Muscle layer of colon (tissue), 2 donors: Measurements from ENCODE around the gene MRPL1.

ENCODE experiments used
- H3K27ac ChIP-seq: one replicate; pipeline ENCODE4 v1.7.0; 2013; ENCODE audit warnings: low read depth, mild to moderate bottlenecking, low read length, moderate library complexity
- H3K27me3 ChIP-seq, 2 donors: one replicate each; pipeline ENCODE4 v1.7.0; 2013; ENCODE audit warnings: low read length in 2 of 2, mild to moderate bottlenecking in 2 of 2; ENCODE audit not compliant: insufficient read depth in 2 of 2, control insufficient read depth in 1 of 2
- H3K36me3 ChIP-seq: one replicate; pipeline ENCODE4 v1.7.0; 2013; ENCODE audit warnings: mild to moderate bottlenecking, low read length; ENCODE audit not compliant: insufficient read depth
- H3K4me1 ChIP-seq: one replicate; pipeline ENCODE4 v1.7.0; 2013; ENCODE audit warnings: mild to moderate bottlenecking, low read length; ENCODE audit not compliant: insufficient read depth
- H3K4me3 ChIP-seq, 2 donors: one replicate each; pipeline ENCODE4 v1.7.0; 2013; ENCODE audit warnings: low read length in 2 of 2, low read depth in 1 of 2, mild to moderate bottlenecking in 1 of 2, moderate library complexity in 1 of 2
- H3K9ac ChIP-seq: one replicate; pipeline ENCODE4 v1.7.0; 2013; ENCODE audit warnings: low read length
- H3K9me3 ChIP-seq: one replicate; pipeline ENCODE4 v1.7.0; 2013; ENCODE audit warnings: mild to moderate bottlenecking, low read length
- donor health status: abdominal sarcoma.
- donor health status: Adenocarcinoma of cecum.

Gene MRPL1

GRCh38 chr4:77862478-77863216 lies at the start of gene MRPL1:
MRPL1 (plus strand) TSS chr4:77862830; CDS start chr4:77862849, 19 bp downstream.
- Histone ChIP-seq H3K4me3 (peak within 1 kb of the TSS; percentile 83 to 86), H3K9me3 (no peaks in the 10 kb centered on the region), H3K36me3 (no peaks in the 10 kb centered on the region), H3K27me3 (no peaks in the 10 kb centered on the region), H3K27ac (peak within 1 kb of the TSS; percentile 93), H3K4me1 (peaks cover 8% of the 10 kb centered on the region), H3K9ac (peak within 1 kb of the TSS; percentile 93)

GRCh38 chr4:77815636-77816035 lies 47.0 kb upstream of the MRPL1 start:
- Histone ChIP-seq H3K9me3 (no peaks in the 10 kb centered on the region), H3K9ac (no peak overlapping the region), H3K36me3 (no peaks in the 10 kb centered on the region), H3K4me1 (peaks cover 15% of the 10 kb centered on the region), H3K27ac (no peak overlapping the region), H3K27me3 (no peaks in the 10 kb centered on the region), H3K4me3 (no peak overlapping the region)

GRCh38 chr4:77816546-77816945 lies 46.1 kb upstream of the MRPL1 start:
- Histone ChIP-seq H3K4me1 (peaks cover 23% of the 10 kb centered on the region), H3K27ac (no peak overlapping the region), H3K4me3 (no peak overlapping the region), H3K36me3 (no peaks in the 10 kb centered on the region), H3K27me3 (no peaks in the 10 kb centered on the region), H3K9ac (no peak overlapping the region), H3K9me3 (no peaks in the 10 kb centered on the region)

GRCh38 chr4:77817304-77818072 lies 45.1 kb upstream of the MRPL1 start:
- no peaks in the 10 kb centered on the region for H3K27me3 ChIP-seq
- no peaks in the 10 kb centered on the region for H3K9me3 ChIP-seq
- H3K9ac ChIP-seq = peak overlapping the region; percentile 64
- H3K36me3 ChIP-seq = no peaks in the 10 kb centered on the region
- H3K27ac ChIP-seq = peak overlapping the region; percentile 89
- H3K4me1 ChIP-seq = peaks cover 29% of the 10 kb centered on the region
- peak overlapping the region; percentile 16 to 91 for H3K4me3 ChIP-seq

GRCh38 chr4:77818073-77818601 lies 44.5 kb upstream of the MRPL1 start:
- no peaks in the 10 kb centered on the region for H3K9me3 ChIP-seq
- no peaks in the 10 kb centered on the region for H3K36me3 ChIP-seq
- H3K27ac ChIP-seq = peak overlapping the region; percentile 89
- H3K9ac ChIP-seq = peak overlapping the region; percentile 64
- peak overlapping the region; percentile 91 to 96 for H3K4me3 ChIP-seq
- no peaks in the 10 kb centered on the region for H3K27me3 ChIP-seq
- H3K4me1 ChIP-seq = peaks cover 29% of the 10 kb centered on the region

- H3K27me3 ChIP-seq = no peaks in the 10 kb centered on the region
- peaks cover 29% of the 10 kb centered on the region for H3K4me1 ChIP-seq
- peak within 1 kb of the TSS; percentile 91 to 99 for H3K4me3 ChIP-seq
- H3K36me3 ChIP-seq = no peaks in the 10 kb centered on the region
- H3K9ac ChIP-seq = peak within 1 kb of the TSS; percentile 92
- H3K27ac ChIP-seq = peak within 1 kb of the TSS; percentile 100
- H3K9me3 ChIP-seq = no peaks in the 10 kb centered on the region
These were observed 43.8 kb upstream of the MRPL1 start, which contains the start of gene CNOT6L for GRCh38 chr4:77818602-77819403. CNOT6L (minus strand) TSS chr4:77819368; CDS start chr4:77819308, 60 bp downstream.

- H3K4me3 ChIP-seq = peak overlapping the region; percentile 91 to 99
- peak overlapping the region; percentile 80 for H3K9ac ChIP-seq
- peaks cover 29% of the 10 kb centered on the region for H3K4me1 ChIP-seq
- H3K27me3 ChIP-seq = no peaks in the 10 kb centered on the region
- no peaks in the 10 kb centered on the region for H3K36me3 ChIP-seq
- H3K9me3 ChIP-seq = no peaks in the 10 kb centered on the region
- peak overlapping the region; percentile 100 for H3K27ac ChIP-seq
These were observed 43.2 kb upstream of the MRPL1 start for GRCh38 chr4:77819404-77819842.

GRCh38 chr4:77819843-77820648 lies 42.6 kb upstream of the MRPL1 start:
- Histone ChIP-seq H3K9ac (peak overlapping the region; percentile 92), H3K27ac (peak overlapping the region; percentile 100), H3K9me3 (no peaks in the 10 kb centered on the region), H3K4me1 (peaks cover 29% of the 10 kb centered on the region), H3K36me3 (no peaks in the 10 kb centered on the region), H3K4me3 (peak overlapping the region; percentile 88 to 99), H3K27me3 (no peaks in the 10 kb centered on the region)

- Histone ChIP-seq H3K9ac (peak overlapping the region; percentile 92), H3K27me3 (no peaks in the 10 kb centered on the region), H3K27ac (peak overlapping the region; percentile 100), H3K4me1 (peaks cover 20% of the 10 kb centered on the region), H3K9me3 (no peaks in the 10 kb centered on the region), H3K36me3 (no peaks in the 10 kb centered on the region), H3K4me3 (peak overlapping the region; percentile 88 to 99)
These were observed 41.7 kb upstream of the MRPL1 start for GRCh38 chr4:77820649-77821561.

- no peaks in the 10 kb centered on the region for H3K27me3 ChIP-seq
- H3K4me1 ChIP-seq = peaks cover 20% of the 10 kb centered on the region
- H3K36me3 ChIP-seq = no peaks in the 10 kb centered on the region
- no peaks in the 10 kb centered on the region for H3K9me3 ChIP-seq
- H3K4me3 ChIP-seq = no peak overlapping the region
- H3K9ac ChIP-seq = no peak overlapping the region
- peak overlapping the region; percentile 100 for H3K27ac ChIP-seq
These were observed 40.9 kb upstream of the MRPL1 start for GRCh38 chr4:77821775-77822174.
